Activated naive CD8-positive, alpha-beta T cell treated with anti-CD3 and anti-CD28 coated beads, Interleukin-2, amount 50 U/mL, for 24 hours (primary cell): ENCODE data around the gene FOSL2.

Experiments used
- ATAC-seq: fragments of 150-1000 bp; cut with Tn5 transposase; one replicate; pipeline ENCODE4 v1.10.0; 2021
- DNase-seq: peaks from one replicate; pipeline ENCODE4 v3.0.0; 2021
- H3K27ac Mint-ChIP-seq: one replicate; pipeline ENCODE4 v1.8.0; 2021; ENCODE audit warnings: mild to moderate bottlenecking, mixed read lengths
- H3K27me3 Mint-ChIP-seq: one replicate; pipeline ENCODE4 v1.8.0; 2021; ENCODE audit warnings: mixed read lengths
- H3K36me3 Mint-ChIP-seq: one replicate; pipeline ENCODE4 v1.8.0; 2021; ENCODE audit warnings: low read depth, mixed read lengths
- H3K4me1 Mint-ChIP-seq: one replicate; pipeline ENCODE4 v1.8.0; 2021; ENCODE audit warnings: mixed read lengths
- H3K4me3 Mint-ChIP-seq: one replicate; pipeline ENCODE4 v1.8.0; 2021; ENCODE audit warnings: mild to moderate bottlenecking, moderate library complexity, mixed read lengths
- H3K9me3 Mint-ChIP-seq: one replicate; pipeline ENCODE4 v1.8.0; 2021; ENCODE audit warnings: mixed read lengths

The FOSL2 gene

GRCh38 chr2:28375742-28376631 is 16.7 kb upstream of the FOSL2 start:
- peaks cover 2% of the 10 kb centered on the region for H3K9me3 Mint-ChIP-seq
- no peaks in the 10 kb centered on the region for H3K36me3 Mint-ChIP-seq
- DNase-seq: no peak
- no peak overlapping the region for H3K27ac Mint-ChIP-seq
- H3K4me1 Mint-ChIP-seq: peaks cover 23% of the 10 kb centered on the region
- H3K4me3 Mint-ChIP-seq: no peak overlapping the region
- peaks cover 2% of the 10 kb centered on the region for H3K27me3 Mint-ChIP-seq
- no peak for ATAC-seq

DNA sequence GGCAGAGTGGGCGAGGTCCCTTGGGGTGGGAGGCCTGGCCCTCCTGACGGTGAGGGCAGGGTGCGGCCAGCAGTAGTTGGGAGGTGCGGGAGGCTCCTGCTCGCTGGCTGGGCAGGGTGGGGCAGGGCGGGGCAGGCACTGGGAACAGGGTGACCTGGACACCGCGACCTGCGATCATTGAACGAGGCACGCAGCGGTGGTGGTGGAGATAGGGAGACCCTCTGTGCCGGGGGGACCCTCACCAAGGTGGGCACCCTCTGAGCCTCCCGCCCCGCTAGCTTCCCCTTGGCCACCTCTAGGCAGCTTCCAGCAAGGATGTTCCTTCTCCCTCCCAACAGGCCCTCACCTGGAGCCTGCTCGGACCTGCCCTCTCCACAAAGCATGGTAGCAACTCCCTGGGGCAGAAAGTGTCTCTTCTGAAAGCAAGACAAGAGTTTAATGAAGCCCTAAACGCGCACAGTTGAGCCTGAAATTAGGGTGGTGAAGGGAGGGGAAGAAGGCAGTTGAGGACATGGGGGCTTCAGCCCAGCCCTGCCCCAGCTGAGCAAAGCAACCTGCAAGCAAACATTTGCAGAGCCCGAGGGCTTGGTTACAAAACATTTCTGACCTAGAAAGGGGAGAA is 15.4 kb upstream of the FOSL2 start:
- DNase-seq: no peak
- no peak overlapping the region for H3K27ac Mint-ChIP-seq

DNA sequence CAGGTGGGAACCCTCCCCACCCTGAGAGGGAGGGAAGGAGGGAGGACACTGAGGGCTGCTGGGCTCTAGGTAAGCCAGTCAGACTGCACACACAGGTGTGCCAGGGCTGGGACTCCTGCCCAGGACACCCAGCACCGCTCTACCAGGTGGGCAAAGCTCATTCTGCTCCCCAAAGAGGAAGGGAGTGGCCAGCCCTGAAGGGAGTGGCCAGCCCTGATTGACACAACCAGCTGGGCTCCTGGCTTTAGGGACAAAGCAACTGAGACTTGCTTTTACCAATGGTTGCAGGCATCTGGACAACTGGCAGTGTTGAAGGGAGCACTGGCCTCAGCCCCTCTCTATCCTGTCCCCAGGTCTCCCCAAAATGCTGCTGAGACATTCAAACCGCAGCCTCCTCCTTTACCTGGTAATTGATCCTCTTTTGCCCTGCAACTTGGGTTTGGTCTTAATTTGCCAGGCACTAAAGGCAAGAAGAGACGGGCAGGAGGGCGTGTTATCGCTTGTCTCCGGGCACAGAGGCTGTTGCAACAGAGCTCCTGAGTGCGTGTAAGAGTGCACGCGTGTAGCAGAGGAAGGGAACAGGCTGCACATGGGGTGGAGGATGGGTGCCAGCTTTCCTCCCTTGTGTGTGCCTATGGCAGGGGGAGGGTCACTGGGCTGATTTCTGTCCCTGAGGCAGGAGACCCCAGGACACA is 14.5 kb upstream of the FOSL2 start:
- ATAC-seq (no peak), DNase-seq (no peak)
- peaks cover 25% of the 10 kb centered on the region for H3K4me1 Mint-ChIP-seq
- H3K36me3 Mint-ChIP-seq: no peaks in the 10 kb centered on the region
- H3K9me3 Mint-ChIP-seq: no peaks in the 10 kb centered on the region
- H3K27me3 Mint-ChIP-seq: no peaks in the 10 kb centered on the region
- no peak overlapping the region for H3K27ac Mint-ChIP-seq
- H3K4me3 Mint-ChIP-seq: no peak overlapping the region

More for the DNA sequence above, 15.4 kb upstream of the FOSL2 start:
- no peak for ATAC-seq
- H3K9me3 Mint-ChIP-seq: no peaks in the 10 kb centered on the region
- peaks cover 23% of the 10 kb centered on the region for H3K4me1 Mint-ChIP-seq
- no peaks in the 10 kb centered on the region for H3K36me3 Mint-ChIP-seq
- H3K27me3 Mint-ChIP-seq: peaks cover 1% of the 10 kb centered on the region
- H3K4me3 Mint-ChIP-seq: no peak overlapping the region

GRCh38 chr2:28378679-28379584 is 13.7 kb upstream of the FOSL2 start:
- peaks cover 23% of the 10 kb centered on the region for H3K4me1 Mint-ChIP-seq
- peak overlapping the region; percentile 34 for H3K27ac Mint-ChIP-seq
- ATAC-seq (peak; percentile 27), DNase-seq (no peak)
- H3K27me3 Mint-ChIP-seq: no peaks in the 10 kb centered on the region
- H3K9me3 Mint-ChIP-seq: no peaks in the 10 kb centered on the region
- no peak overlapping the region for H3K4me3 Mint-ChIP-seq
- H3K36me3 Mint-ChIP-seq: no peaks in the 10 kb centered on the region

DNA sequence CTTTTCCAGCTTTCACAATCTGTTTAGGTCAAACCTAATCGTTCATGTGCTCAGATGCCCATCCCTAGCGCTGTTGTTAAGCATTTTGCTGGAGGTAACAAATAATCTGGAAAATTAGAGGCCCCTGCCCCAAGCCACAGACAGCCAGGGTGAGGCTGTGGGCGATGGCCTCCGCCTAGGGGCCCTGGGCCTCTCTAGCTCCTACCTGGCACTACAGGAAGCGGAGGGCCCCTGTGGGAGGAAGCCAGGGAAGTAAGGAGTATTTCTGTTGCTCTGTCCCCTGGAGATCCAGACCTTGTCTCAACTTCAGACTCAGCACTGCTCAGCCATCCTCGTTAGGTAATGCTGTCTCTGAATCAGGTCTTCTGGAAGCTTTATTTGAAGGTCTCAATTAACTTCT is 12.4 kb upstream of the FOSL2 start:
- no peaks in the 10 kb centered on the region for H3K9me3 Mint-ChIP-seq
- ATAC-seq (no peak), DNase-seq (no peak)
- H3K4me1 Mint-ChIP-seq: peaks cover 23% of the 10 kb centered on the region
- no peak overlapping the region for H3K27ac Mint-ChIP-seq
- no peaks in the 10 kb centered on the region for H3K27me3 Mint-ChIP-seq
- no peaks in the 10 kb centered on the region for H3K36me3 Mint-ChIP-seq
- H3K4me3 Mint-ChIP-seq: no peak overlapping the region

DNA sequence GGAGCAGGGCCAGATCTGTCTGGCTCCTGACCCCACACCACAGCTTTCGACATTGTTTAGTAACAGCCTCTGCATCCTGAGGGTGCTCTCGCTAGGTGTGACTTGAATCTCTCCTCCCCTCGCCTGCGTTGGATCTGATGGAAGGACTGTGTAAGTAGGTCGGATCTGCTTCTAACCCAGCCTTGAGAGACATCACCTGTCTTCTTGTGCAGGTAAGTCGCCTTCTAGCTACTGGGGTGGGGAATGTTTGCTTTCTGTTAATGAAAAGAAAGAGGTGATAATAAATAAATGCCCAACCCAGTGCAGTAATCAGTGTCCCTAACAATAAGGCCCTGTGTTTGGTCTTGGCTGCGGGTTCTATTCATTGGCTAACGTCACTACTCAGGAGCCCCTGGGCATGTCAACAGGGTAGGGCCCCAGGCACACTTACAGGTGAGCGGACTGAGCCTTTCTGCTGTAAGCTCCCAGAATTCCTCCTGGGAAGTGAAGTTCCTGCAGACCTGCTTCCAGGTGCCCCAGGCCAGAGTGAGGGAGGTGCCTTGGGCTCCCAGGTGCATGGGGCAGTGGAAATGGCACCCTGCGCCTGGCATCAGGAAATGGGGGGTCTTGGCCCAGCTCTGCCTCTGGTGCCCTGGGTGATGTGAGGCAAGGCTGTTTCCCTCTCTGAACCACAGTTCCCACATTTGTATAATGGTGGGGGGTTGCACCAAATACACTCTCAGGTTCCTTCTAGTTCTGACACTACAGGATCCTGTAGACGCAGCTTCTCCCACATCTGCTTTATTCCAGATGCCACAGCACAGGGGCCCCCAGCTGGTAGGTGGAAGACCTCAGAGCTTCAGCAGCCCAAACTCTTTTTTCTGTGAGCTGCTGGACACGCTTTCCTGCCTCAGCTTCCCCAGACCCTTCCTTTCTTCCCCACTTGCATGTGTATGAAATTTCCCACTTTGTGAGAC is 11.2 kb upstream of the FOSL2 start:
- Mint-ChIP-seq H3K4me1 (peaks cover 23% of the 10 kb centered on the region), H3K27me3 (no peaks in the 10 kb centered on the region), H3K36me3 (no peaks in the 10 kb centered on the region), H3K4me3 (no peak overlapping the region), H3K27ac (no peak overlapping the region), H3K9me3 (no peaks in the 10 kb centered on the region)
- no peak for ATAC-seq
- DNase-seq: no peak

GRCh38 chr2:28382755-28383154 is 9.9 kb upstream of the FOSL2 start:
- Mint-ChIP-seq H3K9me3 (no peaks in the 10 kb centered on the region), H3K27me3 (no peaks in the 10 kb centered on the region), H3K4me3 (no peak overlapping the region), H3K4me1 (peaks cover 34% of the 10 kb centered on the region), H3K27ac (no peak overlapping the region), H3K36me3 (no peaks in the 10 kb centered on the region)
- no peak for ATAC-seq
- no peak for DNase-seq

DNA sequence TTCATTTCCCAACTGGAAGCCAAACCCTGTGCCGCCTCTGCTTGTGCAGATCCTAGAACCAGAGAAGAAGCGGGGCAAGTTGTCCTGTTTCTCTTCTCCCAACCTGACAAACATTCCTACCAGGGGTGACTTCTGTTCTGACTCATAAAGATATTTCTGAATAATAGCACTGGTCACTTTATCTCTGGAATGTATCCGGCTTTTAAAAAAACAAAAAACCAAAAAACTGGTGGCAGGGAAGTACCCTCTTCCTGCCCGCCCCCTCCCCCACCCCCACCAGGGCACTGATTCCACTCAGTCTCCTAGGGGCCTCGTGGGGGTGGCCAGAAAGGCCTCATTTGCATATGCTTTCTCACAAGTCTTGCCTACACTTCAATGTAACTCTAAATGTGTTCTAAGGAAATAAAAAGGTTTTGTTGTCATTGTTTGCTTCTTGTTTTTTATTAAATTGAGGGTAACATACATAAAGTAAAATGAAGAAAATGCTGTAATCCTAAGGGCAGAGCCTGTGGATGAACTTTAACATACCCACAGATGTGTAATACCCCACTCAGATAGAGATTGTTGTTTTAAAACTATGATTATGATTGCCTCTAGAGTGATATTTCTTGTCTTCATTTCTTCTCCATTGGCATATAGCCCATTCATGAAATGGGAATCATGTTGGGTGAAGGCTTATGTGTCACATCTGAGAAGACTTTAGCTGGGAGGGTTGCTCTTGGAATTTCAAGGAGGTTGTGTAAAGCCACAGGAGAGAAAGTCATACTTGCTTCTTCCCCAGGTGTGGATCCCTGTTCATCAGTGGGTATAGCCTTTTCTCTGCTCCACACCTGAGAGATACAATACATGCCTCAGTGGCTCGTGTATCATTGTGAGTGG is 5.3 kb upstream of the FOSL2 start:
- H3K27me3 Mint-ChIP-seq: no peaks in the 10 kb centered on the region
- no peaks in the 10 kb centered on the region for H3K36me3 Mint-ChIP-seq
- H3K27ac Mint-ChIP-seq: peak overlapping the region; percentile 36
- ATAC-seq: no peak
- peaks cover 44% of the 10 kb centered on the region for H3K4me1 Mint-ChIP-seq
- no peaks in the 10 kb centered on the region for H3K9me3 Mint-ChIP-seq
- DNase-seq: no peak
- H3K4me3 Mint-ChIP-seq: no peak overlapping the region

- Mint-ChIP-seq H3K27me3 (peaks cover 2% of the 10 kb centered on the region), H3K36me3 (peaks cover 9% of the 10 kb centered on the region)
- no peak for DNase-seq
Measured at GRCh38 chr2:28389399-28390240, 3.0 kb upstream of the FOSL2 start.

GRCh38 chr2:28390241-28390745 is 2.4 kb upstream of the FOSL2 start:
- DNase-seq: peak; percentile 93
- H3K4me3 Mint-ChIP-seq: no peak overlapping the region
- peaks cover 10% of the 10 kb centered on the region for H3K36me3 Mint-ChIP-seq
- peak overlapping the region; percentile 89 for H3K27ac Mint-ChIP-seq
- H3K27me3 Mint-ChIP-seq: peaks cover 2% of the 10 kb centered on the region
- peaks cover 44% of the 10 kb centered on the region for H3K4me1 Mint-ChIP-seq
- no peaks in the 10 kb centered on the region for H3K9me3 Mint-ChIP-seq
- peak; percentile 65 for ATAC-seq

More at GRCh38 chr2:28389399-28390240, 3.0 kb upstream of the FOSL2 start:
- peaks cover 44% of the 10 kb centered on the region for H3K4me1 Mint-ChIP-seq
- peak overlapping the region; percentile 89 for H3K27ac Mint-ChIP-seq
- no peak overlapping the region for H3K4me3 Mint-ChIP-seq
- no peak for ATAC-seq
- no peaks in the 10 kb centered on the region for H3K9me3 Mint-ChIP-seq

DNA sequence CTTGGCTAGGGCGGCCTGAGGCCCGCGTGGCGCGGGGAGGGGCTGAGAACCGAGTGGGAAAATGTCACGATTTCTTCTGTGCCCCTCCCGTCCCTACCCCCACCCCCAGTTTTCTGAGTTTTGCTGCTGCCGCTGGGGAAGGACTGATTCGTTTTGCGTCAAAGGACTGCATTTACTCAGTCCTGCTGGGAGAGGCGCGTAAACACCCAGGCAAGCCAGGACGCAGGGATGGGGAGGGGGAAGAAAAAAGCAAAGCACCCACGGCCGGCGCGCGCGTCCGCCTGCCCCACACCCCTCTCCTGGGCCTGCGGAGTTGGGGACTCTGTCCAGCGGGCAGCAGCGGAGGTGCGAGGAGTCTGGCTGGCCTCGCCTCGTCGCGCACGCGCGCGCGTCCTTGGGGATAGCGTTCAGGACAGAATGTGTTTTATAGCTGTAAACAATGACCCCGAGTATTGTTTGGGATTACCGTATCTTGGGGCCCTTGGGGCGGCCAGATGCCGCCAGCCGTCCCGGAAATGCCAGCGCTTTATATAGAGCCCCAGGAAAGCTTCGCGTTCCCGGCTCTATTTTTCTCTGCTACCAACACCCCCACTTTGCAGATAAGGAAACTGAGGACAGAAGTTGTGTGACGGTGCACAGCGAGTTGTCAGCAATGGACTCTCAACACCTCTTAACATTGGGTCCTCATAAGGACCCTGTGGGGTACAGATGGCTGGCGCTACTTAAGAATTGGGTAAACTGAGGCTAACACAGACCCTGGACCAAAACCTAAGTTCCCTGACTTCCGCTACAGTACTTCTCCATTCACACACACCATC is 1.7 kb upstream of the FOSL2 start:
- ATAC-seq (peak; percentile 16), DNase-seq (no peak)
- Mint-ChIP-seq H3K4me1 (peaks cover 44% of the 10 kb centered on the region), H3K4me3 (no peak overlapping the region), H3K27me3 (peaks cover 2% of the 10 kb centered on the region), H3K9me3 (no peaks in the 10 kb centered on the region), H3K36me3 (peaks cover 10% of the 10 kb centered on the region), H3K27ac (peak overlapping the region; percentile 89)
